ENCODE measurements around the gene CLTCL1.

GRCh38 chr22:19225560-19225959 is 66.0 kb downstream of the CLTCL1 start:
- TF ChIP-seq, protein P1, sequence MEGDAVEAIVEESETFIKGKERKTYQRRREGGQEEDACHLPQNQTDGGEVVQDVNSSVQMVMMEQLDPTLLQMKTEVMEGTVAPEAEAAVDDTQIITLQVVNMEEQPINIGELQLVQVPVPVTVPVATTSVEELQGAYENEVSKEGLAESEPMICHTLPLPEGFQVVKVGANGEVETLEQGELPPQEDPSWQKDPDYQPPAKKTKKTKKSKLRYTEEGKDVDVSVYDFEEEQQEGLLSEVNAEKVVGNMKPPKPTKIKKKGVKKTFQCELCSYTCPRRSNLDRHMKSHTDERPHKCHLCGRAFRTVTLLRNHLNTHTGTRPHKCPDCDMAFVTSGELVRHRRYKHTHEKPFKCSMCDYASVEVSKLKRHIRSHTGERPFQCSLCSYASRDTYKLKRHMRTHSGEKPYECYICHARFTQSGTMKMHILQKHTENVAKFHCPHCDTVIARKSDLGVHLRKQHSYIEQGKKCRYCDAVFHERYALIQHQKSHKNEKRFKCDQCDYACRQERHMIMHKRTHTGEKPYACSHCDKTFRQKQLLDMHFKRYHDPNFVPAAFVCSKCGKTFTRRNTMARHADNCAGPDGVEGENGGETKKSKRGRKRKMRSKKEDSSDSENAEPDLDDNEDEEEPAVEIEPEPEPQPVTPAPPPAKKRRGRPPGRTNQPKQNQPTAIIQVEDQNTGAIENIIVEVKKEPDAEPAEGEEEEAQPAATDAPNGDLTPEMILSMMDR (IDR thresholded peaks at IDR 0.05) = no peak
- TF ChIP-seq POLR2A (IDR thresholded peaks at IDR 0.05; ENCODE audit: low read depth) (no peak), POLR2AphosphoS5 (IDR thresholded peaks at IDR 0.05) (no peak), EP300 (IDR thresholded peaks at IDR 0.05) (no peak)
